ENCODE results near the gene RBM10. TPM values are rescaled to one million over a fixed set of nuclear protein-coding genes. Genes with fewer than 3 reads are reported as not detected.

Gene RBM10
- total and polyA plus RNA-seq, 9 donors, result 12.0 to 53.0 (median 36.7) TPM

GRCh38 chrX:47162927-47163583 lies 18.0 kb downstream of the RBM10 start:
- no peaks in the 10 kb centered on the region for H3K9me3 ChIP-seq
- H3K27ac ChIP-seq, result no peak overlapping the region
- H3K4me3 ChIP-seq, result no peak overlapping the region
- DNase-seq, result no peak
- H3K27me3 ChIP-seq, result no peaks in the 10 kb centered on the region
- TF ChIP-seq CTCF (IDR thresholded peaks at IDR 0.05) (no peak), EP300 (IDR thresholded peaks at IDR 0.05) (no peak), POLR2A (IDR thresholded peaks at IDR 0.05) (no peak)
- intact Hi-C loops (cut with DNase I), result no loop called here
- WGBS, 3 donors, result 85 to 90% (median 90%) methylated on average over 5 of the region's 5 CpGs
- H3K36me3 ChIP-seq, result no peaks in the 10 kb centered on the region
- H3K4me1 ChIP-seq (ENCODE audit: insufficient read depth), result no peaks in the 10 kb centered on the region

GRCh38 chrX:47164420-47164819 lies 19.4 kb downstream of the RBM10 start:
- intact Hi-C loops (cut with DNase I), result no loop called here
- Histone ChIP-seq H3K36me3 (no peaks in the 10 kb centered on the region), H3K4me1 (ENCODE audit: insufficient read depth) (no peaks in the 10 kb centered on the region), H3K9me3 (no peaks in the 10 kb centered on the region), H3K4me3 (no peak overlapping the region), H3K27ac (no peak overlapping the region), H3K27me3 (no peaks in the 10 kb centered on the region)
- TF ChIP-seq CTCF (IDR thresholded peaks at IDR 0.05) (no peak), POLR2A (IDR thresholded peaks at IDR 0.05) (no peak), EP300 (IDR thresholded peaks at IDR 0.05) (no peak)
- no peak for DNase-seq
- 93 to 96% (median 94%) methylated on average over 3 of the region's 3 CpGs for WGBS, 3 donors

- peak in 1 of 5 donors; percentile 1 for DNase-seq
These were observed 21.1 kb downstream of the RBM10 start for GRCh38 chrX:47166126-47166525.

GRCh38 chrX:47168495-47169073 lies 23.6 kb downstream of the RBM10 start:
- WGBS, 3 donors, result 79 to 83% (median 80%) methylated on average over 6 of the region's 6 CpGs
- TF ChIP-seq EP300 (IDR thresholded peaks at IDR 0.05) (no peak), CTCF (IDR thresholded peaks at IDR 0.05) (no peak), POLR2A (IDR thresholded peaks at IDR 0.05) (no peak)
- peak in 1 of 5 donors; percentile 13 for DNase-seq
- H3K36me3 ChIP-seq, result no peaks in the 10 kb centered on the region
- no peak overlapping the region for H3K4me3 ChIP-seq
- H3K4me1 ChIP-seq (ENCODE audit: insufficient read depth), result no peaks in the 10 kb centered on the region
- intact Hi-C loops (cut with DNase I), result no loop called here
- H3K27ac ChIP-seq, result no peak overlapping the region
- no peaks in the 10 kb centered on the region for H3K9me3 ChIP-seq
- no peaks in the 10 kb centered on the region for H3K27me3 ChIP-seq

More at GRCh38 chrX:47166126-47166525, 21.1 kb downstream of the RBM10 start:
- no peaks in the 10 kb centered on the region for H3K36me3 ChIP-seq
- no peak overlapping the region for H3K27ac ChIP-seq
- no peak overlapping the region for H3K4me3 ChIP-seq
- TF ChIP-seq EP300 (IDR thresholded peaks at IDR 0.05) (no peak), POLR2A (IDR thresholded peaks at IDR 0.05) (no peak), CTCF (IDR thresholded peaks at IDR 0.05) (no peak)
- intact Hi-C loops (cut with DNase I), result no loop called here
- no peaks in the 10 kb centered on the region for H3K4me1 ChIP-seq (ENCODE audit: insufficient read depth)
- H3K27me3 ChIP-seq, result no peaks in the 10 kb centered on the region
- 84 to 88% (median 85%) methylated on average over 5 of the region's 5 CpGs for WGBS, 3 donors
- no peaks in the 10 kb centered on the region for H3K9me3 ChIP-seq
